PC-9 (cell line): ENCODE results near the gene CACNA1I.

Experiments used
- CTCF ChIP-seq: fragments of 200-600 bp; sonication (generic); conservative IDR thresholded peaks from 2 replicates; pipeline ENCODE4 v1.6.1; 2017; ENCODE audit warnings: mixed run types, antibody characterized with exemption, mild to moderate bottlenecking, moderate library complexity
- EZH2 ChIP-seq: fragments of 200-600 bp; sonication (generic); IDR thresholded peaks from 2 replicates; pipeline ENCODE4 v1.8.0; 2017; ENCODE audit warnings: antibody characterized with exemption, low read depth

- TF ChIP-seq CTCF, result no peak
- no peak for TF ChIP-seq EZH2
Measured at GRCh38 chr22:39734866-39735265, 164.3 kb downstream of the CACNA1I start.
